ENCODE results near the gene RYR3. TPM values are rescaled to one million over a fixed set of nuclear protein-coding genes. Genes with fewer than 3 reads are reported as not detected.

Gene RYR3
- total and polyA plus RNA-seq, 10 of the 15 experiments (the other 5 are each of a cell fraction or from before 2014, with no cell fraction given) = under 0.01 to 0.44 (median 0.16) TPM; not detected in 5

GRCh38 chr15:33735143-33735542 is 424.4 kb downstream of the RYR3 start:
- H3K9me3 ChIP-seq (replicated peaks; ENCODE audit: control insufficient read depth, insufficient read depth, low read length) = no peaks in the 10 kb centered on the region
- CTCF ChIA-PET = interaction anchor here (0.9 to 7.7 kb wide), 16 partner anchors 13 to 475 kb away, joined by 3 to 62 read pairs (median 4); partner anchors contain the start of genes CHRM5 and KATNBL1
- H3K27me3 ChIP-seq (replicated peaks in 1 of 2; ENCODE audit: control insufficient read depth in 2 of 2, insufficient read depth in 2 of 2, low read length in 1 of 2) = no peaks in the 10 kb centered on the region
- TF ChIP-seq ZBTB11 (CRISPR knock-in tag; IDR thresholded peaks at IDR 0.05) = no peak
- no peak for TF ChIP-seq ZNF217 (IDR thresholded peaks at IDR 0.05)
- no peak for TF ChIP-seq POLR2AphosphoS5 (IDR thresholded peaks at IDR 0.05; ENCODE audit: low read length)
- no peak for TF ChIP-seq RELB (IDR thresholded peaks at IDR 0.05; ENCODE audit: low read depth)
- TF ChIP-seq MTA2 (IDR thresholded peaks at IDR 0.05; ENCODE audit: low read depth) = no peak
- TF ChIP-seq ZBED1 (IDR thresholded peaks at IDR 0.05; ENCODE audit: borderline replicate concordance) = no peak
- no peak for TF ChIP-seq ZZZ3 (IDR thresholded peaks at IDR 0.05; ENCODE audit: control insufficient read depth, insufficient read length, low read depth)
- no peak for TF ChIP-seq RAD21 (IDR thresholded peaks at IDR 0.05; ENCODE audit: insufficient read depth, low read depth, low read length)
- no peak for TF ChIP-seq MXI1 (IDR thresholded peaks at IDR 0.05; ENCODE audit: low read depth, low read length)
- TF ChIP-seq HDAC2 (IDR thresholded peaks at IDR 0.05) = no peak
- in situ Hi-C loops (cut with MboI) (loop anchor here (5.0 kb wide), 1 partner anchor 227 kb away; no protein-coding TSS in a partner anchor), intact Hi-C loops (cut with micrococcal nuclease; ENCODE audit: unreplicated experiment) (loop anchor here (1.0 kb wide), 1 partner anchor 259 kb away; no protein-coding TSS in a partner anchor)
- ATAC-seq (no peak), FAIRE-seq (no peak), DNase-seq (ENCODE audit: low read depth, low spot score) (no peak)
- no peak overlapping the region for H3K27ac ChIP-seq (ENCODE audit: control insufficient read depth, insufficient read depth)
- no peak overlapping the region for H3K9ac ChIP-seq (ENCODE audit: control insufficient read depth, insufficient read depth, low read length)
- H3K79me2 ChIP-seq (ENCODE audit: control insufficient read depth, insufficient read depth, low read length) = no peaks in the 10 kb centered on the region
- H3K4me3 ChIP-seq = no peak overlapping the region
- no TSS peak for BruUV-seq (replicated peaks)
- H3K4me1 ChIP-seq (ENCODE audit: control insufficient read depth, insufficient read depth, low read length) = no peaks in the 10 kb centered on the region
- no peaks in the 10 kb centered on the region for H3K36me3 ChIP-seq (ENCODE audit: control insufficient read depth in 2 of 2, insufficient read depth in 2 of 2, low read length in 1 of 2)
- WGBS (ENCODE audit: insufficient coverage, insufficient replicate concordance, low lambda C conversion rate, missing lambda C conversion rate) = 0% methylated on average over 1 of the region's 1 CpG
- RAD21 ChIA-PET (ENCODE audit: unreplicated experiment) = interaction anchor here (1.6 to 1.8 kb wide), 2 partner anchors 231 to 443 kb away, joined by 4 to 7 read pairs; no protein-coding TSS in a partner anchor
- H2AFZ ChIP-seq (ENCODE audit: control insufficient read depth, low read depth, low read length) = no peak overlapping the region
- no peak overlapping the region for H3K4me2 ChIP-seq (ENCODE audit: control insufficient read depth, insufficient read depth)
- POLR2A ChIA-PET = no interaction called here
- SMC1A ChIA-PET (ENCODE audit: uncharacterized antibody, unreplicated experiment) = interaction anchor here (0.9 to 2.2 kb wide), 5 partner anchors 14 to 442 kb away, joined by 3 to 10 read pairs (median 4); no protein-coding TSS in a partner anchor
- no peaks in the 10 kb centered on the region for H4K20me1 ChIP-seq (ENCODE audit: control insufficient read depth, insufficient read depth)
